DMS114 treated with DMSO at 0.1 percent for 48 hours (cell line): ENCODE data around the gene HNF1A.
A peak's percentile ranks its signal among the peaks of the same experiment; 100 is the strongest.

Experiments used
- DNase-seq: peaks from one replicate; lab custom pipeline; 2025; ENCODE audit not compliant: unreplicated experiment; lab: John Stamatoyannopoulos, UW

The HNF1A gene

DNA sequence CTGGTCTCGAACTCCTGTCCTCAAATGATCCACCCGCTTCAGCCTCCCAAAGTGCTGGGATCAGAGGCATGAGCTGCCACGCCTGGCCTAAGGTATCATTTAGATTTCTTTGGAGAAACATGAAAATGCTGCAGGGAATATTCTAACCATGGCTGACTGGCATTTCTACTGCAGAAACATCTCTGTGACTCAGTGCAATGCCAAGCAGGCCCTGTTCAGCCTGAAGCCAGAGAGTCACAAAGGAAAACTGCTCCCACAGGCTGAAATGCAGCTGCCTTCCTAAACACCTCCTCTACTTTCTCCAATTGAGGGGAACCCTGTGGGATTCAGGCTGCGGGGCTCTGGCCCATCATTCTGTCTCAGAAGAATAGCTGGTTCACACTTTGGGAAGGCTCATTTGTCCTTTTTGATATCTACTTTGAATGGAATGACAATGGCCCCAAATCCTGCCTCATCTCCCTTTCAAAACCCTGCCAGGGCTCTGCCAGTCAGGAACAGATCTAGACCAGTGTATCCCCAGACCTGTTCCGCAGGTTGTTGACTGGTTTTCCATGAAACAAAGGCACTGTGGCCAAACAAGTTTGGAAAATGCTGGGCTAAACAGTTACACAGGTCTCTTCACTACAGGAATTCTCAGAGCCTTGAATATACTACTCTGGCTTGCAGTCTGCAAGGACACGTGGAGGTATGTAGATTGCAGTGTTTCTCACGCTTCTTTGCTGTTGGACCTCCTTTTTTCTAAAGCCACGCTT is 30.2 kb downstream of the HNF1A start:
- no peak for DNase-seq

- peak; percentile 73 for DNase-seq
Measured at GRCh38 chr12:121009741-121010140, 31.4 kb downstream of the HNF1A start.

DNA sequence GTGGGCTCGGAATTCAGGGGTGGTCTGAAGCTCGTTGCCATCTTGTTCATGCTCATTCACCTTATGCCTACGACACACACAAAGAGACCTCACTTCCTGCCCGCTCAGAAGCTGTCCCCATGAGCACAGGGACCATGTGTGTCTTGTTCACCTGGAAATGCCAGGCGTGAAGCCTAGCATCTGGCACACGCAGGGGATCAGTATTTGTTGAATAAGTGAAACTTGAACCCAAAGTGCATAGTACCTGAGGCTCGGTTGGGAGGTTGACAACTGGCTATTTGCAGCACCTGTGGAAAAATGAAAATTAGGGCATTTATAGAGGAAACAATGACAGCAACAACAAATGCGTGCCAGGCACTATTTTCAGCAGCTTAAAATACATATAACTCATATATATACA is 32.5 kb downstream of the HNF1A start:
- DNase-seq: no peak

DNA sequence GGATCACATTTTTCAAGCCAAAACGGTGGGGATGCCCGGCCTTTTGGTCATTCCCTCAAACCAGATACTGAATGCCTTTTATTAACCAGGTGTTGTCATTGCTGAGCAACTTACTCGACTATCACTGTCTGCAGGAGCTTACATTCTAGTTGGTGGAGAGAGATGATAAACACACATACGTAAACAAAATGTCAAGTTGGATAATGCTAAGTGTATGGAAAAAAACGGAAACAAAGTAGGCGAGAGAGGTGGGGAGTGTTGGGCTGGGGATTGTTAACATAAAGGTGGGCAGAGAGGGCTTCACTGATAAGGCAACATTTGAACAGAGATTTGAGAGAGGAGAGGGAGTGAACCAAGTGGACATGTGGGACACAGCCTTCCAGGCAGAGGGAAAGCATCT is 33.5 kb downstream of the HNF1A start:
- DNase-seq: no peak

GRCh38 chr12:121013715-121014114 is 35.4 kb downstream of the HNF1A start:
- DNase-seq: peak; percentile 26

DNA sequence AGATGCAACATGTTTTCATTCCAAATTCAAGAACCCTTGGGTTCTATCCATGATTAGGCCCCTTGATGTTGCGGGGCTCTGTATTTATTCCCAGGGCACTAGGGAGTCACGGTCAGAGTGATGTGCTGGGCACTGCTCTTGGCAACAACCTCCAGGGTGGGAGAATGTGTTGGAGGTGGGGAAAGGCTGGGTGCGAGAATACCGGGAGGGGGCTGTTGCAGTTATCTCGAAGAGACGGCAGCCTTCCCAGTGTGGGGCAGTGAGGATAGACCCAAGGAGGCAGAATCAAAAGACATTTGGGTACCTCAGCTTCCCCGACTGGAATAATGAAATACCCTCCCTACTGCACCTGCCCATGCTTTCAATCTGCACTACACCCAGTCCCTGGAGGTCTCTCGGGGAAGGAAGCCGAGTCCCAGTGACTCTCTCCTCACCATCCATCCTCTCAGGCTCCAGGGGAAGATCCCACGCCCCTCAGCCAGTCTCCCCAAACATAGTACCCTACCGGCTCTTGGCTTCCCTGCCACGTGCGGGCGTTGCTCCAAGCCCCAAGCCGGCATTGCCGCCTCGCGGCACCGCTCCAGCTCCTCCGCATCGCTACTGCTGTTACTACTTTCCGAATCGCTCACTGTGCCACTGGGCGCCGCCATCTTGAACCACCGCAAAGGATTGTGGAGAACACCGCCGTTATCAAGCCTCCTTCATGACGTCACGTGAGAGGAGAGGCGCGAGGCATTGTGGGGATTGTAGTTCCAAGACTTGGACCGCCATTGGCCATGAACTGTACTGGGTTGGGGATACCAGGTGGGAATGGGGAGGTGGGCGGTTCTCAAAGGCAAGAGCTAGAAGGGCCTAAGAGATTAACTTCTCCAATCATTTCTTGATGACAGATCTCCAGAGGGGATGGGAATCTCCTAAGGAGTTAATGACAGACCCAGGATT is 37.8 kb downstream of the HNF1A start, which contains the start of gene C12orf43:
C12orf43 (minus strand) TSS at position 663 of the 942 bp plus-strand sequence; CDS start at position 650, 13 bp downstream.
- peak; percentile 93 for DNase-seq

- DNase-seq: no peak
Measured at GRCh38 chr12:121017966-121018491, 39.7 kb downstream of the HNF1A start.

- no peak for DNase-seq
Measured at GRCh38 chr12:121018860-121019617, 40.7 kb downstream of the HNF1A start.

DNA sequence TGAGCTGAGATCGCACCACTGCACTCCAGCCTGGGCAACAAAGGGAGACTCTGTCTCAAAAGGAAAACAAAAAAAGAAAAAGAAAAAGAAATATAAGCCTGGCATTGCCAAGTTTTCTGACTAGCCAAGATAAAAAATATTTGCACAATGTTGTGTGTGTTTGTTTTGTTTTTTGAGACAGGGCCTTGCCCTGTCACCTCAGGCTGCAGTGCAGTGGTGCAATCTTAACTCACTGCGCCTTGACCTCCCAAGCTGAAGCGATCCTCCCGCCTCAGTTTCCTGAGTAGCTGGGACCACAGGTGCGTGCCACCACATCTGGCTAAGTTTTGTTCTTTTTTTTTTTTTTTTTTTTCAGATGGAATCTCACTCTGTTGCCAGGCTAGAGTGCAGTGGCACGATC is 43.4 kb downstream of the HNF1A start:
- DNase-seq: no peak

DNA sequence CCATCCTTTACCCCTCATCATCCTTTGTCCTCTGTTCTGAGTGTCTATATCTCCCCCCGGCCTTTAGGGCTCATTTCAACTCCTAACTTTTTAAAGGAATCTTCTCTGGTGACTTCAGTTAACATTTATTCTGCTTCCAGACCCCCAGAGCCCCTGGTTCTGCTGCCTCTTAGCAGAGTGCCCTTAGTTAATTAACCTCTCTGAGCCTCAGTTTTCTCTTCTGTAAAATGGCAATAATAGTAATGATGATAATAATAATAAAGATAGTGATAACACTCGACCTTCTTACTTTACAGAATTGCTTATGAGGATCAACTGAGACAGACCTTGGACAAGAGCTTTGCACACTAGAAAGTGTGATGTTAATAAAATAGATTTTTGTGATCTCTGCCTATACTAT is 44.4 kb downstream of the HNF1A start:
- no peak for DNase-seq

- DNase-seq: no peak
Measured at GRCh38 chr12:121023799-121024198, 45.5 kb downstream of the HNF1A start.

- DNase-seq: no peak
Measured at GRCh38 chr12:121025442-121026226, 47.3 kb downstream of the HNF1A start.

GRCh38 chr12:121026274-121027045 is 48.1 kb downstream of the HNF1A start:
- DNase-seq: no peak

DNA sequence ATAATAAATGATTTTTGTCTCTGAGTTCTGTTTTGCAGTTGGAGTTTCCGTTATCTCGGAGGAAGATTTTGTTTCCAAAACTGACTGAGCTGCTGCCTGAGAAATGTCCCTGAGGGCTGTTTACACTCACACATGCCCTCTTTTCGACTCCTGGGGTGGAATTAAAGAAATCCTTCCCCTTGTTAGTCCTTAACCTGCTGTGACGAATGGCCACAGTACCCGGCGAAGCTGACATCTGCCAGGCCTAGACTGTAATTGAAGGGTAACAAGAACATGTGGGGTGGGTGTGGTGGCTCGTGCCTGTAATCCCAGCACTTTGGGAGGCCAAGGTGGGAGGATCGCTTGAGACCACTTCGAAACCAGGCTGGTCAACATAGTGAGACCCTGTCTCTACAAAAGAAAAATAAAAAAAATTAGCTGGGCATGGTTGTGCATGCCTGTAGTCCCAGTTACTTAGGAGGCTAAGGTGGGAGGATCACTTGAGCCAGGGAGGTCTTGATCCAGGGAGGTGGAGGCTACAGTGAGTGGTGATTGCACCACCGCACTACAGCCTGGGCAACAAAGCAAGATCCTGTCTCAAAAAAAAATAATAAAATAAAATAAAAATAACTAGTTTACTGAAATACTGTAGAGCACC is 52.4 kb downstream of the HNF1A start:
- DNase-seq: no peak

DNA sequence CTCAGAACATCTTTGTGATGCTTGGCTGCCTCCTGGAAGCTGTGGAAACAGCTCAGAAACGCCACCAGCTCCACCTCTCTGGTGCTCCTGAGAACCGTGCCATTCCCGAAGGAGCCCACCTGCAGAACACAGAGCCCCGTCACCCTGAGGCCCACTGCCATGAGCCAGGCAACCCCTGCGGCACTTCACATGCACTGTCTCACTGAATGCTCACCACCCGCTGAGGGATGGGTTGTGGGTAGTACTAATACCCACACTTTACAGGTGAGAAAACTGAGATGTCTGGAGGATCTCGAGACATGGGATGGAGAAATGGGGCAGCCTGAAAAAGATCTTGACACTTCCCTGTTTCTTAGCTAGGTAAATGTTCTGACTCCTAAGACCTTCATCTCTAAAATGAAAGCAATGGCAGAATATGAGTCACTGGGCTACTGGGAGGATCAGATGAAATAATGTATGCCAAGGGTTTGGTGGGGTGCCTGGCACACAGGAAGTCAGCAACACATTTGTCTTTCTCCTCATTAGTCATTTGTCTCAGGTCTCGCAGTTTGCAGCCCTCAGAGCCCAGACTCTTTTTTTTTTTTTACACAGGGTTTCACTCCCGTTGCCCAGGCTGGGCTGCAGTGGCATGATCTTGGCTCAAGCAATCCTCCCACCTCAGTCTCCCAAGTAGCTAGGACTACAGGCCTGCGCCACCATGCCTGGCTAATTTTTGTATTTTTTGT is 55.4 kb downstream of the HNF1A start:
- no peak for DNase-seq

GRCh38 chr12:121034616-121035305 is 56.4 kb downstream of the HNF1A start:
- no peak for DNase-seq

DNA sequence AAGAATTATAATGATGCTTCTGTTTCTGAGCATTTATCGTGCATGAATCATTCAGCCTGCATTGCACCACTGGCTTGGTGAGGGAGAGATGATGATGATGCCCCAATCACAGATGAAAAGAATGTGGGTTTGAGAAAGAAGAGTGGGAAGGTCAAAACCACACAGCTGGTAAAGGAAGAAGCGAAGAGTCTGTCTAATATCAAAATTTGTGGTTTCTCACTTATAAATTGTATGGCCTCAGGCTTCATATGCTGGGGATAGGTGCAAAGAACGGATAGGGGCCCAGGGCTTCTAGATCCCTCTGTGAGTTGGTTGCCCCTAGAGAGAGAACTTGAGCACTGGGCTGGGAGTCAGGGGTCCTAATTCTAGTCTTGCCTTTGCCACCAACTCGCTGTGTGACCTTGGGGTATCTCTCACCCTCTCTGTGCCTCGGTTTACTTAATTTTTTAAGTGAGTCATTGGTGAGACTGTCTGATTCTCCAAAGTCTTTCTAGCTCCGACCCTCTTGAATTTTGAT is 58.5 kb downstream of the HNF1A start:
- DNase-seq: no peak
